ENCODE data around the gene LRRC25.

Gene LRRC25

DNA sequence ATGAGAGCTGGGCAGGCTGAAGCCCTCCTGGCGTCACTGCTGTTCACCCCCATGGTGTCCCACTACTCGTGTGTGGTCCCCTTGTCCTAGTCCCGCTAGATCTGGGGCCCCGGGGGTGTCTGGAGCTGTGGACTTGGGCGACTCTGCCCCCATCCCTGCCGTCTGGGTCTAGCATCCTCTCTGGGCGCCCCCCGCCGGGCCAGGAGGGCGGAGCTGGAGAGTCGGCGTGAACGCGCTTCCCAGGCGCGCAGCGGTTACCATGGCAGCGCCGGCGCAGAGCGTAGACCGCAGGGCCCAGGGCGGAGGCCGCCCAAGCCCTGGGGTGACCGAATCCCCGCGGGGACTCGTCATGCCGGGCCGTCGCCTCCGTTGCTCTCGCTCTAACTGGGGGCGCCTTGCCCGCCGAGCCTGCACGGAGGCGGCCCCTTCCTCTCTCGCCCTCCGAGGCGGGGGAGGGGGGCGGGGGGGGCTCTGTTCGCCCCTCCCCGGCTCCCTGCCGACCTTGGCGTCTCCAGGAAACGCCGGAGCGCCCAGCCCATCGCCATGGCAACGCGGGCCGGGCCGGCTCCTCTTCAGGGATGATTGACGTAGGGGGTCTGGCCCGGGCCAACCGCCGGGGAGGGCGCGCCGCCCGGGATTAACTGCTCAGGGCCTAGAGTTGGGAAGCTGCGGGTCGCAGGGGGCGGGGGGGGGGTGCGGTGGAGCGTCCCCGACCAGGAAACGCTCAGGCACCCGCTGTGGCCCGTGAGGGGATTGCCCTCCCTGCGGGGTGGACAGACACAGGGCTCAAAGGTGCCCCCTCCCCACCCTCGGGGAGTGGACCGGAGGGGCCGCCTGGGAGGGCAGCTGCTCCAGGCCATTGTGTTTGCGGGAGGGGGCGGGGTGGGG, 31.6 kb upstream of the LRRC25 start:
- H3K27ac ChIP-seq (ENCODE audit: low read depth, low read length), result peak overlapping the region; percentile 78
- no peaks in the 10 kb centered on the region for H3K27me3 ChIP-seq (ENCODE audit: control insufficient read depth, insufficient read depth, low read length)
- H3K36me3 ChIP-seq (ENCODE audit: control insufficient read depth, insufficient read depth, low read length), result no peaks in the 10 kb centered on the region
- H3K9ac ChIP-seq (ENCODE audit: low read depth, low read length), result no peak overlapping the region
- H3K4me1 ChIP-seq (ENCODE audit: control insufficient read depth, insufficient read depth, low read length), result peaks cover 14% of the 10 kb centered on the region
- no peaks in the 10 kb centered on the region for H3K9me3 ChIP-seq (ENCODE audit: control insufficient read depth, insufficient read depth, low read length)
- peak overlapping the region; percentile 73 for H3K4me3 ChIP-seq (ENCODE audit: low read depth, low read length)

DNA sequence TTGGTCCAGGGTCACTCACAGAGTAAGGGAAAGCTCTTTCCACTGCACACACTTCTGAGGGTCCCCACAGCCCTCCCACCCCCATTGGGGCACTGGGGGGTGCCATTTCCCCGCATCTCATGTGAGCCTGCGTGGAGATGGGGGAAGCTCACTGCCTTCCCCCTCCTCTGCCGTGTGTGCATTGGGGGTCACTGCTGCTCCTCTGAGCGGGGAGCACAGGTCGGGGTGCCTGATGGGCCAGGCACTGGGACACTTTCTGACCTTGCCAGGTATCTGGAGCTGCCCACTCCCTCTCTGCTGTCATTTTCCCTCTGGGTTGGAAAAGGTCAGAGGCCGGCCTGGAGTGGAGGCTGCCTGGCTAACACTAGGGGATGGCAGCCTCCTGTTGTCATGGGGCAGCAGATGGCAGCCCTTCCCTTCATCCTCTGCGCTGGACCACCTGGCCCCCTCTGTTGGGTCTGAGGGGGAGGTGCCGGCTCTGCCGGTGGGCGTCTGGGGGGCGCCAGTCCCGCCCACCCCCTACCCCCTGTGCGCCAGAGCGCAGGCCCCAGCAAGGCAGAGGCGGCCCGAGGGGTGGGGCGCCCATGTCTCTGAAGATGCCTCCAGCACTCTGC, 30.9 kb upstream of the LRRC25 start:
- peak overlapping the region; percentile 78 for H3K27ac ChIP-seq (ENCODE audit: low read depth, low read length)
- H3K36me3 ChIP-seq (ENCODE audit: control insufficient read depth, insufficient read depth, low read length), result no peaks in the 10 kb centered on the region
- H3K4me3 ChIP-seq (ENCODE audit: low read depth, low read length), result no peak overlapping the region; the same call in 1 of the 2 replicates
- no peak overlapping the region for H3K9ac ChIP-seq (ENCODE audit: low read depth, low read length)
- H3K4me1 ChIP-seq (ENCODE audit: control insufficient read depth, insufficient read depth, low read length), result peaks cover 20% of the 10 kb centered on the region
- H3K27me3 ChIP-seq (ENCODE audit: control insufficient read depth, insufficient read depth, low read length), result no peaks in the 10 kb centered on the region
- H3K9me3 ChIP-seq (ENCODE audit: control insufficient read depth, insufficient read depth, low read length), result no peaks in the 10 kb centered on the region

DNA sequence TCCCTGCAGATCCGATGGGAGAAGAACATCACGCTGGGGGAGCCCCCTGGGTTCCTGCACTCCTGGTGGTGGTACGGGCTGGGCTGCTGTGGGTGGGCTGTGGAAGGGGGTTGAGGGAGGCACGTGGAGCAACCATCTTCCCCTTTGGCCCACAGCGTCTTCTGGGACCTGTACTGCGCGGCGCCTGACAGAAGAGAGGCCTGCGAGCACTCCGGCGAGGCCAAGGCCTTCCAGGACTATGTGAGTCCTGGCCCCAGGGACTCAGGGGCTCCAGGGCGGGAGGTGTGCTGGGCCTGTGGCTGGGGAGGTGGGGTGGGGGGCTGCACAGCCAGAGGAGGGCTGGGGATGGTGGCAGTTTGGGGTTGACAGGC, 30.3 kb upstream of the LRRC25 start:
- no peaks in the 10 kb centered on the region for H3K36me3 ChIP-seq (ENCODE audit: control insufficient read depth, insufficient read depth, low read length)
- no peak overlapping the region for H3K4me3 ChIP-seq (ENCODE audit: low read depth, low read length)
- no peaks in the 10 kb centered on the region for H3K27me3 ChIP-seq (ENCODE audit: control insufficient read depth, insufficient read depth, low read length)
- H3K27ac ChIP-seq (ENCODE audit: low read depth, low read length), result no peak overlapping the region
- peaks cover 16% of the 10 kb centered on the region for H3K4me1 ChIP-seq (ENCODE audit: control insufficient read depth, insufficient read depth, low read length)
- H3K9ac ChIP-seq (ENCODE audit: low read depth, low read length), result no peak overlapping the region
- H3K9me3 ChIP-seq (ENCODE audit: control insufficient read depth, insufficient read depth, low read length), result no peaks in the 10 kb centered on the region

DNA sequence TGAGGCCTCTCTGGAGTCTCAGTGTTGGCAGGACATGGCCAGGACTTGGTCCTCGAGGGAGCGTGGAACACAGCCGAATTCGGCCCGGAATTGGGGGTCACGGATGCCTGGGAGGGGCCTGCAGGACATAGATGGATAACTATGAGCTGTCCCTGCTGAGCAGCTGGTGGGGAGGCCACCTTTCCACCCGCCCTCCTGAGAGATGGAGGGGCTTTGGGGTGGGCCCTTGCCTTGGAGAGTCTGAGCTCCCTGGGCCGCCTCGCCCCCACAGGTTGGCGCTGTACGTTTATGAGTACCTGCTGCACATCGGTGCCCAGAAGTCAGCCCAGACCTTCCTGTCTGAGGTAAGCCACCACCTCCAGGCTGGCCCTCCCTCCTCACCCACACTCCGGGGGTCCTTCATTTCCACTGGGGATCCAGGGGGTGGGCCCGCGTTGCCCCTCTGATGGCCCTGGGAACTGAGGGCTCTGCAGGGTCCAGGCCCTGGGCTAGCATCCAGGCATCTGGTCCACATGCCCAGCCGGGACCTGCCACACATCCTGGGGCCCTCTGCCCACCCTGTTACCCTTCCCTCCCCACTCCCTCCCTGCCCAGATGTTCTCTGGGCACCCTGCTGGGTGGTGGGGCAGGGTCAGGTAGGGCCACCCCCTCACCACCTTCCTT, 29.8 kb upstream of the LRRC25 start:
- Histone ChIP-seq H3K9ac (ENCODE audit: low read depth, low read length) (no peak overlapping the region), H3K27ac (ENCODE audit: low read depth, low read length) (no peak overlapping the region), H3K27me3 (ENCODE audit: control insufficient read depth, insufficient read depth, low read length) (no peaks in the 10 kb centered on the region), H3K4me1 (ENCODE audit: control insufficient read depth, insufficient read depth, low read length) (peaks cover 13% of the 10 kb centered on the region; the same call in 1 of the 2 replicates), H3K9me3 (ENCODE audit: control insufficient read depth, insufficient read depth, low read length) (no peaks in the 10 kb centered on the region), H3K4me3 (ENCODE audit: low read depth, low read length) (no peak overlapping the region), H3K36me3 (ENCODE audit: control insufficient read depth, insufficient read depth, low read length) (no peaks in the 10 kb centered on the region)

GRCh38 chr19:18426416-18426767, 29.0 kb upstream of the LRRC25 start:
- H3K27ac ChIP-seq (ENCODE audit: low read depth, low read length), result no peak overlapping the region

DNA sequence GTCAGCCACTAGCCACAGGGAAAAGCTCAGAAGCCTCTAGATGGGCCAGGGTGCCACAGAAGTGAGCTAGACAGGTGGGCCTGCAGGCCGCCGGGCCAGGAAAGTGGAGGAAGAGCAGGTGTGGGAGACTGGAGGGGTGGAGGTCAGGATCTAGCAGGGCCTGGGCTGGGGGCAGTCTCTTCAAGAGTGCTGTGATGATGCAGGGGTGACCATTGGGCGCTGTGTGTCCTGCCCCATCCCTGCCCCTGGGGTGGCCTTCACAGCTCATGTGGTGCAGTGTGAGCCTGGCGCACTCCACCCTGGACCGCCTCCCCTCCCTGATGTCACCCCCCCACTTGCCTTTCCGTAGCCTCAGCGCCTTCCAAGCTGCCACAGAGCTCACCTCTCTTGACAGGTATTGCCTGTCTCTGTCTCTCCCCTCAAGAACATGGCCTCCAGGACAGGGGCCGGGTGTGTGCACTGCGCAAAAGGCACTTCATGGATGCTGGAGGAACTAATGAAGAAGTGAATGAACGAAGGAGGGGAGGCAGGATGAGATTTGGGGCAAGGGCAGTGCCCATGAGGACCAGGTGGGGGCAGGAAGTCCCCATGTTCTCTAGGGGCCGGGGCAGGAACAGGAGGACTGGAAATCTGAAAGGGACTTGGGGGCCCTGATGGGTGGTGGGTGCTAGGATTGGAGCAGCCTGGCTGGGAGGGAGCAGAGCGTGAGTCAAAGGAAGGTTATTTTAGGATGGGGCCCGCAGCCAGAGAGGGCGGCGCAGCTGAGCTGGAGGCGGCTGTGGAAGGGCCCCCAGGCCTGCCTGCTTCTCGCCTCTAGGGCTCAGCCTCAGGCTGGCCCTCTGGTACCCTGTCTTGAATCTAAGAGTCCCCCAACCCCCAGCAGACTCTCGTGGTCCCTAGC, 28.3 kb upstream of the LRRC25 start:
- no peak overlapping the region for H3K27ac ChIP-seq (ENCODE audit: low read depth, low read length)
- peaks cover 12% of the 10 kb centered on the region; the same call in 1 of the 2 replicates for H3K4me1 ChIP-seq (ENCODE audit: control insufficient read depth, insufficient read depth, low read length)
- H3K36me3 ChIP-seq (ENCODE audit: control insufficient read depth, insufficient read depth, low read length), result no peaks in the 10 kb centered on the region
- no peaks in the 10 kb centered on the region for H3K9me3 ChIP-seq (ENCODE audit: control insufficient read depth, insufficient read depth, low read length)
- 0 out of 2 replicates have a peak, but pooled peaks cover 5% of the 10 kb centered on the region for H3K27me3 ChIP-seq (ENCODE audit: control insufficient read depth, insufficient read depth, low read length)
- no peak overlapping the region for H3K4me3 ChIP-seq (ENCODE audit: low read depth, low read length)
- no peak overlapping the region for H3K9ac ChIP-seq (ENCODE audit: low read depth, low read length)

More at GRCh38 chr19:18426416-18426767, 29.0 kb upstream of the LRRC25 start:
- no peaks in the 10 kb centered on the region for H3K27me3 ChIP-seq (ENCODE audit: control insufficient read depth, insufficient read depth, low read length)
- H3K36me3 ChIP-seq (ENCODE audit: control insufficient read depth, insufficient read depth, low read length), result no peaks in the 10 kb centered on the region
- peaks cover 12% of the 10 kb centered on the region; the same call in 1 of the 2 replicates for H3K4me1 ChIP-seq (ENCODE audit: control insufficient read depth, insufficient read depth, low read length)
- no peak overlapping the region for H3K9ac ChIP-seq (ENCODE audit: low read depth, low read length)
- no peak overlapping the region for H3K4me3 ChIP-seq (ENCODE audit: low read depth, low read length)
- no peaks in the 10 kb centered on the region for H3K9me3 ChIP-seq (ENCODE audit: control insufficient read depth, insufficient read depth, low read length)

DNA sequence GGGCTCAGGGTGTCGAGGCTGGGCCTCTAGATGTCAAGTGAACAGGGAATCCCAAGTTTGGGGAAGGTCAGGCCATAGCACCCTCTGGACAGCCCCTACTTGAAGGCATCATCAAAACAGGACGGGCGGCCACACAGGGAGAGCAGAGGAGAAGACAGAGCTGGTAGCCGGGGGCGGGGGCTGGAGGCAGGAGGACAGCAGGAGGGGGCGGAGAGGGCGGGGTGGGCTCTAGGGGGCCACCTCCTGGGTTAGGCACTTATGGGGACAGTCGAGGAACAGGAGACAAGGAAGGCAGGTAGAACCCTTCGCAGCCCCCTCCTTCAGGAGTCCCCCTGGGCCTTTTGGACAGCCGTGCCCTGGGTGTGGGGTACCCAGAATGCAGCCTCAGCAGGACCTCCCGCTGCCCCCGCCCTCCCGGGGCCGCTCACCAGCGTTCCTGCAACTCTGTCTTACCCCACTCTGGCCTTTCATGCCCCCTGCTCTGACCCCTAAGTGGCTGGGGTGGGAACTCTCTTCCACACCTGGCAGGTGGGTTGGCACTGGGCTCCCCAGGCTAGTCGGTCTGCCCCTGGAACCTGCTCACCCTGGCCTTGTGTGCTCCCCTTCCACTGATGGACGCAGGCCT, 27.6 kb upstream of the LRRC25 start:
- H3K27me3 ChIP-seq (ENCODE audit: control insufficient read depth, insufficient read depth, low read length), result peaks cover 10% of the 10 kb centered on the region
- H3K4me1 ChIP-seq (ENCODE audit: control insufficient read depth, insufficient read depth, low read length), result peaks cover 12% of the 10 kb centered on the region; the same call in 1 of the 2 replicates

DNA sequence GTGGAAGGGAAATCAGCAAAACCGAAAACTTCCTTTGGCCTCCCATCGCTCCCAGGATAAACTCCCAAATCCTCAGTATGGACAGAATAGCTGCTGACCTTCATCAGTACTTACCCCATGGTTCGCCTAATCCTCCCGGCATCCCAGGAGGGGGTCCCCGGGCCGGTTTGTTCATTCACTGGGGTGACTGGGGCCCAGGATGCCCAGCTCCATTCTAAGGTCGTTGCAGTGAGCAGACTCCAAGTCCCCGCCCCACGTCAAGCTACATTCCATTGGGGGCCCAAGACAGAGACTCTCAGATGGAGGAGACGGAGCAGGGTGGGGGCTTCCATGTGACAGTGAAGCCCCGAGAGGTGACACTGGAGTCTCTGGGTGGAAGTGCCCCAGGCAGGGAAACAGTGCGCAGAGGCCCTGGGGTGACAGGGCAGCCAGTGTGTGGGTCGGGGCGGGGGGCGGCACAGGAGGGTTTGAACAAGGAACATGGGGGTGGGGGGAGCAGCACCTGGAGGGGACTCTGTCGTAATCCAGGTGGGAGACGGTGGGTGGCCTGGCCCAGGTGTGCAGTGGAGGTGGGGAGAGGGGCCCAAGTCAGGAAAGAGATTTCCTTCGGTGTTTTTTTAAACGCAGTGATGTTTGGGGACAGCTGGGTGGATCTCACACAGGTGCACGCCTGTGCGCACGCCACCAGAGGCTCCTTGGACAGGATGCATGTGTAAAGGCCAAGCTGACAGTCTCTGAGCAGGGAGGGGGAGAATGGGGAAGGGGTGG, 26.9 kb upstream of the LRRC25 start:
- Histone ChIP-seq H3K36me3 (ENCODE audit: control insufficient read depth, insufficient read depth, low read length) (no peaks in the 10 kb centered on the region), H3K9me3 (ENCODE audit: control insufficient read depth, insufficient read depth, low read length) (no peaks in the 10 kb centered on the region), H3K27ac (ENCODE audit: low read depth, low read length) (no peak overlapping the region), H3K4me1 (ENCODE audit: control insufficient read depth, insufficient read depth, low read length) (peaks cover 12% of the 10 kb centered on the region; the same call in 1 of the 2 replicates), H3K4me3 (ENCODE audit: low read depth, low read length) (no peak overlapping the region), H3K9ac (ENCODE audit: low read depth, low read length) (no peak overlapping the region), H3K27me3 (ENCODE audit: control insufficient read depth, insufficient read depth, low read length) (peaks cover 13% of the 10 kb centered on the region)

More for the DNA sequence above, 27.6 kb upstream of the LRRC25 start:
- Histone ChIP-seq H3K9ac (ENCODE audit: low read depth, low read length) (no peak overlapping the region), H3K9me3 (ENCODE audit: control insufficient read depth, insufficient read depth, low read length) (no peaks in the 10 kb centered on the region), H3K4me3 (ENCODE audit: low read depth, low read length) (no peak overlapping the region), H3K27ac (ENCODE audit: low read depth, low read length) (no peak overlapping the region), H3K36me3 (ENCODE audit: control insufficient read depth, insufficient read depth, low read length) (no peaks in the 10 kb centered on the region)

DNA sequence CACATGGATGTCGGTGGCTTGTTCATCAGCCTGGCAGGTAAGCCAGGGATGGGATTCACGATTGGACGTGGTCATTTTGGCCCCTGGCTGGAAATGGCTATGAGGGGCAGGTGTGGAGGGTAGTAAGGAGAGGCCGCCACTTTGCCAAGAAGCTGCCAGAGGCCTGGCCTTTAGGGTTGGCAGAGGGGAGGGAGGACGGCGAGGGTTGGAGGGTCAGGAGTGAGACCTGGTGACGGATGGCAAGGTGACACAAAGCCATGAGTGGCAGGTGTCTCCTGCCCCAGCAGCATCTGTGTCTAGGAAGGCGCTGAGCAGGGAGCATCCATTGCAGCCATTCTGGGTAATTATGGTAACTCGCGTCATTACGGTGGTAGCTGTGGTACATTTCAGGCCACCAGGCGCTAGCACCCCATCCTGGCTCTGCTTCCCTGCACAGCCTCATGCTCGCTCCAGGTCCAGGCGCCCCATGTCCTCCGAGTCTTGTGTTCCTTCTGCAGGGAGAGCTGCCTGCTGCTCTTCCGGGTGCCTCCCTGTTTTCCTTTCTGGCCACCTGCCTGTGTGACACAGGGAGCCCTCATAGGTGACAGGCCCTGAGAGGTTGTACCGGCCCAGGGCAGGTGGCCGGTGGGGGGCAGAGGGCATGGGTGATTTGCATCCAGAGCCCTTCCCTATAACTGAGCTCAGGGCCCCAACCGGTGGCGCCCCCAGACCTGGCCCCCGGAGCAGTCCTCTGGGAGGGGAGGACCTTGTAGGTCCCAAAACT, 26.0 kb upstream of the LRRC25 start:
- Histone ChIP-seq H3K9ac (ENCODE audit: low read depth, low read length) (no peak overlapping the region), H3K27me3 (ENCODE audit: control insufficient read depth, insufficient read depth, low read length) (peaks cover 19% of the 10 kb centered on the region), H3K36me3 (ENCODE audit: control insufficient read depth, insufficient read depth, low read length) (no peaks in the 10 kb centered on the region), H3K4me1 (ENCODE audit: control insufficient read depth, insufficient read depth, low read length) (peaks cover 17% of the 10 kb centered on the region; the same call in 1 of the 2 replicates), H3K4me3 (ENCODE audit: low read depth, low read length) (no peak overlapping the region), H3K27ac (ENCODE audit: low read depth, low read length) (no peak overlapping the region), H3K9me3 (ENCODE audit: control insufficient read depth, insufficient read depth, low read length) (no peaks in the 10 kb centered on the region)

Data from HUES48 (cell line).